ENCODE data around the gene TSEN15.

GRCh38 chr1:184072376-184072775 is 20.8 kb downstream of the TSEN15 start:
- TF ChIP-seq, protein P1, sequence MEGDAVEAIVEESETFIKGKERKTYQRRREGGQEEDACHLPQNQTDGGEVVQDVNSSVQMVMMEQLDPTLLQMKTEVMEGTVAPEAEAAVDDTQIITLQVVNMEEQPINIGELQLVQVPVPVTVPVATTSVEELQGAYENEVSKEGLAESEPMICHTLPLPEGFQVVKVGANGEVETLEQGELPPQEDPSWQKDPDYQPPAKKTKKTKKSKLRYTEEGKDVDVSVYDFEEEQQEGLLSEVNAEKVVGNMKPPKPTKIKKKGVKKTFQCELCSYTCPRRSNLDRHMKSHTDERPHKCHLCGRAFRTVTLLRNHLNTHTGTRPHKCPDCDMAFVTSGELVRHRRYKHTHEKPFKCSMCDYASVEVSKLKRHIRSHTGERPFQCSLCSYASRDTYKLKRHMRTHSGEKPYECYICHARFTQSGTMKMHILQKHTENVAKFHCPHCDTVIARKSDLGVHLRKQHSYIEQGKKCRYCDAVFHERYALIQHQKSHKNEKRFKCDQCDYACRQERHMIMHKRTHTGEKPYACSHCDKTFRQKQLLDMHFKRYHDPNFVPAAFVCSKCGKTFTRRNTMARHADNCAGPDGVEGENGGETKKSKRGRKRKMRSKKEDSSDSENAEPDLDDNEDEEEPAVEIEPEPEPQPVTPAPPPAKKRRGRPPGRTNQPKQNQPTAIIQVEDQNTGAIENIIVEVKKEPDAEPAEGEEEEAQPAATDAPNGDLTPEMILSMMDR (IDR thresholded peaks at IDR 0.05) = no peak
- no peak for TF ChIP-seq POLR2A (IDR thresholded peaks at IDR 0.05)

Measured in body of pancreas (tissue), 4 donors.